GM12801 (cell line): ENCODE measurements around the gene TMEM92.

Source experiments
- TF ChIP-seq, protein P1 (sequence below): IDR thresholded peaks from one replicate; pipeline ENCODE4 v1.5.1; 2011; ENCODE audit warnings: control low read depth; ENCODE audit not compliant: insufficient read length; ENCODE audit errors: extremely low read depth

Gene TMEM92

DNA sequence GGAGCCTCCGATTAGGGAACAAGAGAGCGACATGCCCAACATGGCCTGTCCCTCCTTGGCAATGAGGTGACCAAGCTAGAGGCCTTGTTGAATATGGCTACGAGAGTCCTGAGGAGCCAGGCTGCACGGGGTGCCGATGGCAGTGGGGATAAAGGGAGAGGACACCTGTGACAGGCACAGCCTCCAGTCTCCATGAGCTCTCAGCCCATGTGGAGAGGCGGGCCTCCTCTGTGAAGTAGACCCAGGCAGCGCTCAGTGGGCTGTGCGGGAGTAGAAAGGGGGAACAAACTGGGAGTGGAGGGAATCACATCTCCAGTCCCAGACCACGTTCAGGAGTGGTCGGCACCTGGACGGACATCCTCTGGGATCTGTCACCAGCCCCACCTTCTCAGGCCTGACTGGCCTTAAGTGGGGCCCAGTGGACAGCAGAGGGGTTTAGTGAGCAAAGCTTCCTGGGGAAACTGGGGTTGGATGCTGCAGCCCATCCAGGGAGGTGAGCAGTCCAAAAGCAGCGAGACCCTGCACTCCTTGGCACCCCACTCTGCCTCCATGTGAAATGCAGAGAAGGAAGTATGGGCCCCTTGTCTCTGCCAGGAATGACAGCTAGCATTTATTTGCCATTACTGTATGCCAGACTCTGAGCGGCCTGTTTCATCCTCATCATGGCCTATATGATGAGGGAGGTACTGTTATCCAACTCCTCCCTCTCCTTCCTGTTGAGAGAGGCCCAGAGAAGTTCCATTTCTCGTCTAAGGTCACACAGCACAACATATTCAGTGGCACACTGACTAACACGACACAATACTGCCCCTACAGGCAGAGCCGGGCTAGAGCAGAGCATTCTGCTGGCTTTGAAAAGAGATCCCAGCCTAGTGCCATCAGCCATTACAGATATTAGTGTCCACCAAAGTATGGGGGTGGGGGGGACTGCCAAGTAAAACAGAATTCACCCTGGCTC is 4.5 kb upstream of the TMEM92 start:
- TF ChIP-seq, protein P1, sequence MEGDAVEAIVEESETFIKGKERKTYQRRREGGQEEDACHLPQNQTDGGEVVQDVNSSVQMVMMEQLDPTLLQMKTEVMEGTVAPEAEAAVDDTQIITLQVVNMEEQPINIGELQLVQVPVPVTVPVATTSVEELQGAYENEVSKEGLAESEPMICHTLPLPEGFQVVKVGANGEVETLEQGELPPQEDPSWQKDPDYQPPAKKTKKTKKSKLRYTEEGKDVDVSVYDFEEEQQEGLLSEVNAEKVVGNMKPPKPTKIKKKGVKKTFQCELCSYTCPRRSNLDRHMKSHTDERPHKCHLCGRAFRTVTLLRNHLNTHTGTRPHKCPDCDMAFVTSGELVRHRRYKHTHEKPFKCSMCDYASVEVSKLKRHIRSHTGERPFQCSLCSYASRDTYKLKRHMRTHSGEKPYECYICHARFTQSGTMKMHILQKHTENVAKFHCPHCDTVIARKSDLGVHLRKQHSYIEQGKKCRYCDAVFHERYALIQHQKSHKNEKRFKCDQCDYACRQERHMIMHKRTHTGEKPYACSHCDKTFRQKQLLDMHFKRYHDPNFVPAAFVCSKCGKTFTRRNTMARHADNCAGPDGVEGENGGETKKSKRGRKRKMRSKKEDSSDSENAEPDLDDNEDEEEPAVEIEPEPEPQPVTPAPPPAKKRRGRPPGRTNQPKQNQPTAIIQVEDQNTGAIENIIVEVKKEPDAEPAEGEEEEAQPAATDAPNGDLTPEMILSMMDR, result no peak

DNA sequence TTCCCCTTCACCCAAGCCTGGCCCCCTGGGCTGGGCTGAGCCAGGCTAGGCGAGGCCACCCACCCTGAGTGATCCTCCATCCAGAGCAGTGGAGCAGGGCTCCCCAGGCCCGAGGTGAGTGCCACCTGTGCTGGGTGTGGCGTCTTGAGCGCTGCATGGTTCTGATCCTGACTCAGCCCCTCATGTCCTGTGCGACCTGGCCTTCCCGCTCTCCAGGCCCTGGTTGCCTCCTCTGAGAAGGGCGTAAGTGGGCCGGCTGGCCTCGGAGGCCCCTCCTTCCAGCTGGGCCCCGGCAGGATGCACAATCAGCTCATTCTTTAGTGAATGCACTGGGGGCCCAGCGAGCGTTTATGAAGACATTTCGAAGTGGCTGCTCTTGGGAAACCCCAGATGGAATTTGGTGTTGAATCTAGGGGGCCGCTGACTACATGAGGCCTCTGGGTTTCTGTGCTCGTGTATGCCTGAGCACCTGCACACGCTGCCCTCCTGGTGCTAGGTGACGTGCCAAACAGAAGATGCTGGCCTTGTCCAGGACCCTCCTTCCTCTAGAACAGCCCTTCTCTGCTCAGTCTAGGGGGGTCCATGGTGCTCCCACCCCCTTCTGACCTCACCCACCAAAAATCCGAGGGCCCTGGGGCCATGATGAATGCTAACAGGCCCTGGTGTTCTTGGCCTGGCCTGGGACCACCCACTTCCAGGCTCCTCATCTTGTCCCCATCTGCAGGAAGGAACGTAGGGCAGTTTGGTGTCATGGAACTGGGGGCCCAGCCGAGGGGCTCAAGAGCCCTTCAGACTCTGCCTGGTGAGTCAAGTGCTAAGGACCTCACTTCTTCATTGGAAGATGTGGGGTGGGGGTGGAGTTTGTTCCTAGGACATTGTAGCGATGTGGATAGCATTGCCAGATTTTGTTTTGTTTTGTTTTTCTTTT is 3.6 kb upstream of the TMEM92 start:
- TF ChIP-seq, protein P1, result no peak

DNA sequence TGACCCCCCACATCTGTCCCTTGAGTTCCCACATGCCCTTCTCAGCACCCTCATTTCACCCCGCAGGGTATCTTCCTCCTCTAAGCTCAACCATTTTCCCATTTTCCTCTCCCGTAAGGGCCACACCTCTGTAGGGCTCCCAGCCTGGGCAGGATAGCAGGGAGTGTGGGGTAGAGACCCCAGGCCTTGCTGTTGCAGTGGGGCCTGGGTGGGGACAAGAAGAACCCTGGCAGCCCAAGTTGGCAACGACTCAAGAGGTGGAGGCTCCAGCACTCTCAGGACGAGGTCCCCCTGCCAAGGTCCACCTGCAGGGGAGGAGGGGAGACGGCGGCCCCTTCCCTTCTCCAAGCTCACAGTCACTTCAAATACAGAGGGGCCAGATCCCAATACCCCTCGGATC is 2.0 kb upstream of the TMEM92 start:
- TF ChIP-seq, protein P1, result no peak

- TF ChIP-seq, protein P1, result no peak
Observed at GRCh38 chr17:50272711-50273653, 1.3 kb upstream of the TMEM92 start.

- TF ChIP-seq, protein P1, result no peak
Observed at GRCh38 chr17:50273654-50274040, 619 bp upstream of the TMEM92 start.

DNA sequence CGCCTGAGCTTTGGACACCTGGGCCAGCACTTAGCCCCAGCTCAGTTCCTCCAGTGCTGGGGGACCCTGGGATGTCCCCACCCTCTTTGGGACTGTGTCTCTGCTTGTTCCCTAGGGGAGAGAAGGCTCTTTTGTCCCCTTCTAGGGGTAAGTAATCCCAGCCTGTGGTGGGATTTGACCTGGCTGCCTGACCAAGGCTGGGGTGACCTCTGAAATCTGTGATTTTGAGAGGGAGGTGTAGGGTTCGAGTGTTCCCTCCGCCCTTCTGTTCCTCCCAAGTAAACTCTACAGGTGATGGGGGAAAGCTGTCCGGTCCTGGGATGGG is 593 bp downstream of the TMEM92 start:
- TF ChIP-seq, protein P1, result no peak
